Stomach (tissue), 9 donors: ENCODE data around the gene CST9. TPM values are rescaled to one million over a fixed set of nuclear protein-coding genes. Genes with fewer than 3 reads are reported as not detected.

Source experiments
- DNase-seq, 2 donors: peaks; one replicate each; pipeline versions ENCODE4 v3.0.0 to v3.0.0-alpha.2; 2013 to 2019
- H3K27ac ChIP-seq, 5 donors: fragments of 200-600 bp in 4 of 5; sonication (generic) in 4 of 5; one replicate each; pipeline ENCODE4 v1.5.1; 2013 to 2019; ENCODE audit warnings: mild to moderate bottlenecking in 1 of 5, moderate library complexity in 1 of 5
- H3K27me3 ChIP-seq, 3 donors: fragments of 200-600 bp; sonication (generic); one replicate each; pipeline ENCODE4 v1.5.1; 2017 to 2019; ENCODE audit warnings: mixed run types in 1 of 3
- H3K36me3 ChIP-seq, 4 donors: fragments of 200-600 bp; sonication (generic); 1 replicate in 3 of 4; 2 replicates in 1 of 4; pipeline ENCODE4 v1.5.1; 2016 to 2019
- H3K4me1 ChIP-seq, 4 donors: fragments of 200-600 bp; sonication (generic); one replicate each; pipeline ENCODE4 v1.5.1; 2016 to 2019
- H3K4me3 ChIP-seq, 4 donors: fragments of 200-600 bp; sonication (generic) in 3 of 4; one replicate each; pipeline ENCODE4 v1.5.1; 2016 to 2019; ENCODE audit warnings: mild to moderate bottlenecking in 1 of 4
- H3K9me3 ChIP-seq, 4 donors: fragments of 200-600 bp; sonication (generic); one replicate each; pipeline ENCODE4 v1.5.1; 2016 to 2019
- CTCF ChIP-seq, 7 experiments: fragments of 450-650 bp in 4 of 7; fragments of 200-600 bp in 3 of 7; sonication (generic) in 3 of 7; IDR thresholded peaks; one replicate each; pipeline ENCODE4 v1.5.1; 2016 to 2019; ENCODE audit warnings: antibody characterized with exemption in 7 of 7, control low read depth in 2 of 7, mild to moderate bottlenecking in 1 of 7
- EP300 ChIP-seq: sonication (generic); formaldehyde crosslinking; IDR thresholded peaks from one replicate; pipeline ENCODE4 v1.6.1; 2017; ENCODE audit warnings: antibody characterized with exemption
- POLR2A ChIP-seq, 4 donors: fragments of 450-650 bp; IDR thresholded peaks; one replicate each; pipeline ENCODE4 v1.6.1; 2016; ENCODE audit warnings: antibody characterized with exemption in 4 of 4, control low read depth in 2 of 4, mild to moderate bottlenecking in 1 of 4, moderate library complexity in 1 of 4
- POLR2AphosphoS5 ChIP-seq, 3 donors: sonication (generic); formaldehyde crosslinking; IDR thresholded peaks; one replicate each; pipeline ENCODE4 v1.6.1; 2016; ENCODE audit warnings: antibody characterized with exemption in 3 of 3
- WGBS, 5 donors: extraction: QIAGEN DNeasy Blood & Tissue Kit in 3 of 5; methylation state at CpG; one replicate each; pipeline versions ENCODE4 v1.1.5 to v1.1.7; 2013 to 2018; 5-methylcytosine and 5-hydroxymethylcytosine counted together
- intact Hi-C: fragments of 100-400 bp; cut with DNase I; formaldehyde crosslinking; loops from one replicate; pipeline ENCODE4 v1.15.1; 2023; ENCODE audit warnings: low total_unique reads
- polyA plus RNA-seq, 3 donors: library from polyadenylated mRNA; stranded (reverse); fragments of 200-250 nt; gene quantifications; one replicate each; pipeline ENCODE4 v1.2.3, GENCODE V29; 2013
- total RNA-seq, 5 donors: library from RNA; depleted of rRNA; stranded (reverse); fragments of >200 nt; gene quantifications; one replicate each; pipeline versions ENCODE4 v1.1.0 to v1.2.3, GENCODE V29; 2014 to 2016
- donor health status: healthy with polysubstance abuse.
- donor health status: Bipolar disorder and iron deficiency.
- donor health status: healthy.

CST9 gene
- total and polyA plus RNA-seq, 8 donors = not detected

DNA sequence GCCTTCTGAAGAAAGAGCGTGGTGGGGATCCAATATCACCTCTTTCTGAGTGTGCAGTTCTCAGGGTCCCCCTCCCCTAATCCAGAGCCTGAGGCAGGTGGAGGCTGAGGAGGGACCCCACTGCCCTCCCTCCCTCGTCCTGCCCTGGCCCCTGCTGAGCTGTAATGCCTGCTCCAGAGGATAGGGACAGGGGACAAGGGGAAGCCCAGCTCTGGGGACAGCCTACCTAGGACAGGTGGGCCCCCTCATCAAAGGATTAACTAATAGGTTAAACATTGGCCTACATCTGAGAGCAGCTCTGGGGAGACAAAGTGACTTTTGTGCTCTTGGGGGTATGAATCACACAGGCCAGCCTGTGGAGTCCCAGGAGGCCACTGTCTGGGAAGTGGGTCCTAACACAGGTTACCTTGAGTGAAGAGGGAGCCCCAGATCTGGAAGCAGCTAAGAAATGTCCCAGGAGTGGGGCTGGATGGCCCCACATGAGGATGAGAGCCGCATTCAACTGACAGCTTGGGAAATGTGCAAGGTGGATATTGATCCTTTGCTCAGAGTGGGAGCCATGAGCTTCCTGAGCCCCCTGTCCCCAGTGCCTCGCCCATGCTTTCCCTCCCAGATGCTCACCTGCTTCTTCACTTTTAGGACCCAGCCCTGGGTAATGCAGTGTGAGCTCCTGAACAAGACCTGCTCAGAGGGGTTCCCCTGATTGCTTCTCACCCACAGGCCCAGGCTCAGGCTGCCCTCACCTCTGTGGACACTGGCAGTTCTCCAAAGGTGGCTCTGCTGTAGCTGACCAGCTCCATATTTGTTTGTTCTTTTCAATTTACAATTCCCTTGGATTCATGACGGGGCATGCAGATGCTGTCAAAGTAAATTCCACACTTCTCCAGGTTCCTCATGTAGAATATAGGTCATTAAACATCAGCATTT lies 19.6 kb downstream of the CST9 start:
- TF ChIP-seq CTCF (IDR thresholded peaks at IDR 0.05) (no peak), POLR2A (IDR thresholded peaks at IDR 0.05) (no peak), POLR2AphosphoS5 (IDR thresholded peaks at IDR 0.05) (no peak), EP300 (no peak)

GRCh38 chr20:23585449-23585807 lies 20.3 kb downstream of the CST9 start:
- peaks cover 0 to 40% (median 0%) of the 10 kb centered on the region in 3 donors for H3K27me3 ChIP-seq
- H3K27ac ChIP-seq = no peak overlapping the region
- WGBS, 5 donors = 64 to 87% (median 78%) methylated on average over 5 of the region's 5 CpGs
- no peaks in the 10 kb centered on the region for H3K4me1 ChIP-seq
- no peaks in the 10 kb centered on the region for H3K9me3 ChIP-seq
- H3K4me3 ChIP-seq = no peak overlapping the region
- no peak for TF ChIP-seq CTCF (IDR thresholded peaks at IDR 0.05)
- TF ChIP-seq POLR2A (IDR thresholded peaks at IDR 0.05) = no peak
- TF ChIP-seq POLR2AphosphoS5 (IDR thresholded peaks at IDR 0.05) = no peak
- TF ChIP-seq EP300 = no peak
- no peaks in the 10 kb centered on the region for H3K36me3 ChIP-seq
- intact Hi-C loops = no loop called here
- no peak for DNase-seq

More for the DNA sequence above, 19.6 kb downstream of the CST9 start:
- intact Hi-C loops = no loop called here
- Histone ChIP-seq H3K4me1 (no peaks in the 10 kb centered on the region), H3K9me3 (no peaks in the 10 kb centered on the region), H3K27me3 (peaks cover 0 to 40% (median 0%) of the 10 kb centered on the region in 3 donors), H3K27ac (no peak overlapping the region), H3K36me3 (no peaks in the 10 kb centered on the region), H3K4me3 (no peak overlapping the region)
- 74 to 79% (median 76%) methylated on average over 4 to 5 of the region's 5 CpGs for WGBS, 5 donors
- DNase-seq = no peak

DNA sequence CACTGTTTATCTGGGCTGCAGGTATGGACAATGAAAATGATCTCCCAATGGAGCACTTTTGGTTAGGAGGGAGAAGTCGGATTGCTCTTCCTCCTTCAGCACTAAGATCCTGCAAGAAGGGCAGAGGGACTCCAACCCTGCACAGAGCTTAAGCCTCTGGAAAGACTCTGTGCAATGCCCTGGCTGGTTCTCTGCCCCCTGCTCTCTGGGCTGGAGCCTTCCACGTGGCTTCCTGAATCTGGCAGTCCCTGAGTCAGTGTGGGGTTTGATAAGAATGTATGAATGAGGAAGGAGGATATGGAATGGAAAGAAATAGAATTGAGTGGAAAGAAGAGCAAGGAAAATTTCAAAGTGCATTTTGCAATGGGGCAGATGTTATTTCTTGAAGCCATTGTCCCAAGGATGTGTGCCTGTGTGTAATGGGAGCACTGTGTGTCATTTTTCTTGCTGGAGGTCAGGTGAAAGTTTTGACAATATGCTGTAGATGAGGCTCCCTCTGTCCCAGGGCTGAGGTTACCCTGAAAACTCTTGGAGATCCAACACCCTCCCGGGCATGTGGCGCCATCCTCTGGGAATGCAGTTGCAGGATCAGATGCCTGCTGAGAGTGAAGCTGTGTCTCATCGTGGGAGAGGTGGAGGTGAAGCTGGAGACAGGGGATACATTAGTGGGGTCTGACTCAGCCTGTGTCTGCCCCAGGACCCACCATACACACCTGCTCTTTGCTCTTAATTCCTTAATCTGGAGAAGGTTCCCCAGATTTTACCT lies 21.1 kb downstream of the CST9 start:
- no peak for TF ChIP-seq CTCF (IDR thresholded peaks at IDR 0.05)
- TF ChIP-seq POLR2AphosphoS5 (IDR thresholded peaks at IDR 0.05) = peak in 1 of 3 donors; percentile 19
- H3K36me3 ChIP-seq = no peaks in the 10 kb centered on the region
- H3K9me3 ChIP-seq = no peaks in the 10 kb centered on the region
- no peak for DNase-seq
- intact Hi-C loops = no loop called here
- H3K4me1 ChIP-seq = no peaks in the 10 kb centered on the region
- no peak overlapping the region for H3K27ac ChIP-seq
- no peak overlapping the region for H3K4me3 ChIP-seq
- peaks cover 0 to 40% (median 0%) of the 10 kb centered on the region in 3 donors for H3K27me3 ChIP-seq
- WGBS, 5 donors = 44 to 60% (median 59%) methylated on average over 4 to 5 of the region's 5 CpGs

DNA sequence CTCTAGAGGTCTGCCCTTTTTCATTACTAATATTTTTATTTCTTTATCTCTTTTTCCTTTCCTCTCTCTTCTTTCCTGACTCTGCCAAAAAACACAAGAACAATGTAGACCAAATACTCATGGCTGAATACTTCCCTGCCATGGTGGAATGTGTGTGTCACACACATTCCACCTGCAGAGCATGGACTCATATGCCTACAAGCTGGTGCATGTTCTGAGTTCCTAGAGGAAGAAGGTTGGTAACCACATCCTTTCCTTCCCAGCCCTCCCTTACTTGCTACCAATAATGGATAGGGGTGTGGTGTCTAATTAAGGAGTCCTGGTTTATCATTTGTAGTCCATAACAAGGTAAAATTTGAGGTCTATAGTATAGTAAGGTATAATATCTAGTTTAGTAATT lies 22.2 kb downstream of the CST9 start:
- no peak overlapping the region for H3K4me3 ChIP-seq
- H3K27me3 ChIP-seq = peaks cover 0 to 39% (median 0%) of the 10 kb centered on the region in 3 donors
- intact Hi-C loops = no loop called here
- H3K4me1 ChIP-seq = no peaks in the 10 kb centered on the region
- no peak overlapping the region for H3K27ac ChIP-seq
- no peaks in the 10 kb centered on the region for H3K36me3 ChIP-seq
- DNase-seq = no peak
- H3K9me3 ChIP-seq = no peaks in the 10 kb centered on the region
- TF ChIP-seq POLR2A (IDR thresholded peaks at IDR 0.05) (no peak), CTCF (IDR thresholded peaks at IDR 0.05) (no peak), EP300 (no peak), POLR2AphosphoS5 (IDR thresholded peaks at IDR 0.05) (no peak)
